GDM1 (cell line): ENCODE data around the gene SKOR1.

Experiments
- DNase-seq: peaks from one replicate; lab custom pipeline; 2025; lab: John Stamatoyannopoulos, UW

Gene SKOR1

DNA sequence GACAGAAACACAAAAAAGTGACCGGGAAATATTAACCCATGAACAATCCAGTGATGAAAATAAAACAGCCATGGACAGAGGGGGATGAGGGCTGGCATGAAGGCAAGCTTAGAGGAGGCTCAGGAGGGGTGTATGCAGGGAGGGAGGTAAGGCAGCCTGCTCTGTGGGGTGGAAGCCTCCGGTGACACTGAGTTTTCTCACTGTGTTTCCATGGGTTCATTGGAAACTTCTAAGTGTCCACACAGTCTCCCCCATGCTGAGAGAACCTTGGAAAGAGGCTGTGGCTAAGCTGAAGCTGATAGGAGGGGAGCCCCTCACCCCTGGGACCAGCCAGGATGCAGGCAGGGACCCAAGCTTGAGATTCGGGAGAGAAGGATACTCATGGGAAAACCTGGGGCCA is 6.8 kb upstream of the SKOR1 start:
- DNase-seq, result no peak

DNA sequence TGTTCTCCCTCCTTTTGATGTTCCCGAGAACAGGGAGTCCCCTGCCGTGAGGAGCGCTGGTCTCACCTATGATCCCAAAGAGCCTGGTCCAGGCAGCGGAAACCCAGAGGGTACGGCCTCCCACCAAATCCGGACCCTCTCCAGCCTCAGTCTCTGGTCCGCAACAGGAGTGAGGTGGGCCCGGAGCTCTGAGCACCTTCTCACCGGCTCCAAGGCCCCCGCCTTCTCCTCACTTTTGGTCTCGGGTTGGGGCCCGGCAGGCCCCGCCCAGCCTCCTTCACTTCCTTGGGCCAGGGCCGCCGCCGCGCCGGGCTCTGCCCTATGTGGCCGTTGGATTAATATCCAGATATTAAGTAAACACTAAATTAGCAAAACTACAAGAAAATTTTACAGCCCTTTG is 5.7 kb upstream of the SKOR1 start:
- no peak for DNase-seq

DNA sequence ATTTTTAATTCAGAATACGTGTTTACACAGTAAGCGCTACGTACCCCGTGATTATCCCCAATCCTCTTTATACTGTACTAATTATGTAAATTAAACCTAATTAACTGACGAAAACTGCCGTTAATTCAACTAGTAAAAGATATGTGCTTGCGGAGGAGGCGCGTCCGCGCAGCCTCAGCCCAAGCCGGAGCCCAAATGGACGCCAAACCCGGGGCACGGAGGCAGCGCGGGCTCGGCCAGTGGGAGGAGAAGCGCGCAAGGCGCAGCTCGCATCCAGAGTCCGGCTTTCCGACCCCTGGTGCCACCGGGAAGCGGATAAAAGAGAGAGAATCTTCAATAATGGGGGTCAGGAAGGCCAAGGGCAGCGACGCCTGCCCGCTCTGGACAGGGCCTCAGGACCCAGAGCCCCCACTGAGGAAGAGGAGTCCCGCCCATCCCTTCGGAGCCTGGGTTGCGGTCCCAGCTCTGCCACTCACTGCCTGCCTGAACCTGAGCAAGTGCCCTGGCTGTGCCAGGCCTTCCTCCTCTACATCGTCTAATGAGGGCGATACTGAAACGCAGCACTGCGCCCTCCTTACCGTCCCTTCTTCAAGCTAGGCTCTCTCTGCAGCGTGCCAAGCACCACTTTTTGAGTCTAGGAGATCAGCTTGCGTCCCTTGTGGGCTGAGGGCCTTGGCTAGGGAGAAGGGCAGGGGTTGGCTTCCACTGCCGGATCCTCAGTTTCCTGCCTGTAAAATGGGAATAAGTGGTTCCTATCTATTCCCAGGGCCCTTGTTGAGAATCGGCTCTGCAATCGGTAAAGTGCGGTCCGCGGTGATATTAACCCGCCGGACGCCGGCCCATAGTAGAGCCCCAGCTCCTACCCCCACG is 5.0 kb upstream of the SKOR1 start:
- DNase-seq, result no peak

DNA sequence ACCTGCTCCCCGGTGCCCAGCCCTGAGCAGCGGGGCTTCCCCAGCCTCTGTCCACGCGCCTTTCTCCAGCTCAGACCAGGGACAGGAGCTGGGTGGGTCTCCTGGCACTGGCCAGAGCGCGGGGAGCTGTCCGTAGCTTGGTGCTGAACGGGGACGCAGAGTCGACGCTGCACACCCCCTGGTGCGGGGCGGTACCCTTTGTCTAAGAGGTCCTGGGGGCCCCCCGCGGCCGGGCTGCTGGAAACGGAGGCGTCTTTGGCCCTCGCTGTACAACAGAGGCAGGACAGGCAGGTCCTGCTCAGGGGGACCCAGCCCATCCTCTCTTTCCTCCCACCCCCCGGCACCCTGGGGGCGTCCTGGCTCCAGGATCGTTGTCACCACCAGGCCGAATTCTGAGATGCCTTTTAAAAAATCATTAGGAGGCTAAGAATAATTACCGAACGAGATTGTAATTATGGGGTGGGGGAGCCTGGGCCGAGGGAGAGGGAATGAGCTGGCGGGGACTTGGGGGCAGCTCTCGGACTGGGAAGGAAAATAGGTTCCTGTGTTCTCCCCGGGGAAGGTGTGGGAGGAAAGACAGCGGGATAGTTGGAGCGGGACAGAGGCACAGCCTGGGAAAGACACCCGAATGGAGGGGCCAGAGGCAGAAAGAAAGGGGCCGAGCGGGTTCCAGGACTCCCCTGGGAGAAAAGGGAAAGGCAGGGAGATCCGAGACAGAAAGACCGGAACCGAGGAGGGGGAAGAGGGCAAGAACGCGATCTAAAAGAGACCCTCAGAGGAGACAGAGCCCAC is 4.1 kb upstream of the SKOR1 start:
- DNase-seq, result no peak

DNA sequence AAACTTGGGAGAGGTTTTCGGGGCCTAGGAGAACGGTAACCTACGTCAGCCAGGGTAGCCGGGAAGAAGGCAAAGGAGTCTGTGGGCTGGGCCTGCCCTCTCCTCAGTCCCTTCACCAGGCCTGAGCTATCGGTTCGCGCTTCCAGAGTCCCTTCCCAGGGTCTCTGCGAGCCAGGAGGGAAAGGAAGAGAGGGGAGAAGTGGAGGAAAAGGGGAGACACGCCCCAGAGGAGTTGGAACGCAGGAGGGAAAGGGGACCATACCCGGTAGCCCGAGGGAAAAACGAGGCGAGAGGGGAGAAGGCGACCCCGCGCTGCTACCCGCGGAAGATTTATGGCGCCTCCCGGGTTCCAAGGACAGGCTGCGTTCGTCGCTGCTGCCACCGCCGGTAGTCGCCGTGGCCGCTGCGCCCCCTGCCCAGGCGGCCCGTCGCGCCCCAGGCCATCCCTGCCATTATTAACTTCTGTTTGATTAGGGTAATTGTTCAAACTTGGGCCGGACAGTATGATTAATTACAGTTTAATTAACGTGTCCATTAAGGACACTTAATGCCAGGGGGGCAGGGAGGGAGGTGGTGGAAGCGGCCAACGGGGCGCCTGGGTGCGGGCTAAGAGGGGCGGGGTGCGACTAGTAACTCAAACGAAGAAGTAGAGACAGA is 3.4 kb upstream of the SKOR1 start:
- DNase-seq, result no peak

DNA sequence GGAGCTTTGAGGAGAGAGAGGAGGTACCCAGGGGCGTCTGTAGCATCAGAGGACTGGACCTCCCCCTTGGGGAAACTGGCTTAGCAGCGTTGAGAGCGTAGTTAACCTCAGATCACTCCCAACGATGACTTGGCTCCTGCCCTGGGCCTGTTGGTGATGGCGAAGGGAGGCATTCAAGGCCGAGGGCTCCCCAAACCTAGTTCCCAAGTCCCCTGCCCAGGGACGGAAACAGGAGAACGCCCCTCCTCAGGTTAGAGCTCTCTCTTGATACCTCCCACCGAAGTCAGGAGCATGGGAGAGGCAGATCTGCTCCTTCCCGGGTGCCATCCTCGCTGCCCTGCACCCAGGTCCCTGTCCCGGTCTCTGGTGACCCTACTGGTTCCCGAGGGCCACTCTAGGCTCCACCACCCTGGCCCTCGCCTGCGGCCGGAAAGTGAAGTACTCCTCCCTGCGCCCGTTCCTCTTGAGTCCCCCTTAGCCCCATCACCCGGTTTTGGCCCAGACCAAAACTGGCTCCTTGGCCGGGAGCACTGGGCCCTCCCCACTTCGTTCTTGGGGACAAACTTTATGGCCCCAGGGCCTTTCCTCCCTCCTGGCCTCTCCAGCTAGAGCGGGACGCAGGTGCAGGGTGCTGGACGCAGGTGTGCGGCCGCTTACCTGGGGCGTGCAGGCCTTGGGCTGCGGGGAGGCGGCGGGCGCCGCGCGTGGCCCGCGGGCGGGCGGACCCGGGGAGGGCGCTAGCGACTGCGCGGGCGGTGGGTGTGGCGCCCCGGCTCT is 2.6 kb upstream of the SKOR1 start:
- no peak for DNase-seq

DNA sequence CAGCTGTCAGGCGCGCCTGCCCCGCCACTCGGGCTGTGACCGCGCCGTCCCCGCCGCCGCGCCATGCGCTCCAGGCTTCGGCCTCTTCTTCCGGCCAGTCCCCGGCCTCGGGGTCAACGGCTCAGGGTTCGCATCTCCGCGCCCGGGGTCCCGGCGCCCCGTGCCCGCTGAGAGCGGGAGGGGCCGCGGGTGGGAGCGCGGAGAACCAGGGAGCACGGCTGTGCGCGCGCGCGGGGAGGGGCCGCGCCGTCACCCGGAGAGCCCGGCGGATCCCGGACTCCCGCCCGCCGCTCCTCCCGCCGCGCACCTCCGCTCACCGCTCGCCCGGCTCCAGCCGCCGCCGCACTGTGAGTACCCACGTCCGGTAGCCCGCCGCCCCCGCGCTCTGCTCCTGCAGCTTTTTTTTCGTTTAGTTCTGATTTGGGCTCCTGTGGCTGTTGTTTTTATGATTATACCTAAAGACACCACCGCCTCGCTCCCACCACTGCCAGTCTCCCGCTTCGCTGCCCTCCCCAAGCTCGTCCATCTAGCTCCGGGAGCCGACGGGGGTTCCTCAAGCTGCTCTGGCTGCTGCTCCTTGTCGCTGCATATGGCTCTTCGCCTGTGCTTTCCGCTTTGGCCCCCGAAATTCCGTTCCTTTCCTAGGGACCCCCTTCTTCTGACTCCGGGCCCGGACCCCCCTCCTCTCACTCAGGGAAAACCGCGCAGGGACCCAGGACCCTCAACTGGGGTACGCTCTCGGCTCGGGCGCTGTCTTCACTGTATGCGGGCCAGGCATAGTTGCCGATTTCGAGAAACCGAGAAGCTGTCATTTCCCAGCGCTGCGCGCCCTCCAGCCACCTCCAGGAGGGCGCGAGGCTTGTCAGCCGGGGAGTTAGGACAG is 1.8 kb upstream of the SKOR1 start:
- no peak for DNase-seq

DNA sequence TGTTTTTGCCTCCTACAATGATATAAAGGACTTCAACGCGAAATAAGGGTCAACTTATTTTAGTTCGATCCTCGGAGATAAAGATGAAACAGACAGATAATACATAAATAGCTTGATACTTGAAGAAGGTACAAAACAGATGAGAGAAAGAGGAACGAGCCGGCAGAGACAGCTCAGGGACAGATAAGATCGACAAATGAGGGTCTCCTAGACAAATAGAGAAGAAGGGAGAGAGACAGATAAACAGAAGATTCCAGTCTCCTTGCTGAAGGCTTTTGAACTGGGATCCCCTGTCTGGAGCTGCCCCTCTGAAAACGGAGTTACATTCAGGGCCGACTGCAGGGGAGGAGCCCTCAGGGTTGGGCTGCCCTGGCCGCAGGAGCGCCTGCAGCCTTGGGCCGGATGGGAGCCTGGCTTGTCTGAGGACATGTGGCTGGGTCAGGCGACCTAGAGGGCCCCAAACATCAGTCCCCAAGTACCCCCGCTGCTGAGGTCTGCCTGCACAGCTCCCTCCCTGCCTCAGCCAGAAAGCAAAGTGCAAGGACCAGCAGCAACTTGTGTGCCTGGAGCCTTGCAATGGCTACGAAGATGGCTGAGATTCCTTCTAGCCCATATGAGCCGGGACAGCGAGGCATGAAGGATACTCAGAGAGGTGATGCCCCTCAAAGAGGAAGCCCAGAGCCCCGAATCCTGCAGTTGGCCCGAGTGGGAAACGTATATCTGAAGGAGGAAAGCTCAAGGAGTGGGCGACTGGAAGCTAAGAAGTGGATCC is 926 bp upstream of the SKOR1 start:
- DNase-seq, result no peak

DNA sequence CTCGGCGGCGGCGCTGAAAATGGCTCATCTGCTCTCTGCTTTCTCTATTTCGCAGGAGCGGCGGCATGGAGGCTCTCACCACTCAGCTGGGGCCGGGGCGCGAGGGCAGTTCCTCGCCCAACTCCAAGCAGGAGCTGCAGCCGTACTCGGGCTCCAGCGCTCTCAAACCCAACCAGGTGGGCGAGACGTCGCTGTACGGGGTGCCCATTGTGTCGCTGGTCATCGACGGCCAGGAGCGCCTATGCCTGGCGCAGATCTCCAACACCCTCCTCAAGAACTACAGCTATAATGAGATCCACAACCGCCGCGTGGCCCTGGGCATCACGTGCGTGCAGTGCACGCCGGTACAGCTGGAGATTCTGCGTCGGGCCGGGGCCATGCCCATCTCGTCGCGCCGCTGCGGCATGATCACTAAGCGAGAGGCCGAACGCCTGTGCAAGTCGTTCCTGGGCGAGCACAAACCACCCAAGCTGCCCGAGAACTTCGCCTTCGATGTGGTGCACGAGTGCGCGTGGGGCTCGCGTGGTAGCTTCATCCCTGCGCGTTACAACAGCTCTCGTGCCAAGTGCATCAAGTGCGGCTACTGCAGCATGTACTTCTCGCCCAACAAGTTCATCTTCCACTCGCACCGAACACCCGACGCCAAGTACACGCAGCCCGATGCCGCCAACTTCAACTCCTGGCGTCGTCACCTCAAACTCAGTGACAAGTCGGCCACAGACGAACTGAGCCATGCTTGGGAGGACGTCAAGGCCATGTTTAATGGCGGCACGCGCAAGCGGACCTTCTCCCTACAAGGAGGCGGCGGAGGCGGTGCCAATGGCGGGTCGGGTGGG is 790 bp downstream of the SKOR1 start:
- no peak for DNase-seq

DNA sequence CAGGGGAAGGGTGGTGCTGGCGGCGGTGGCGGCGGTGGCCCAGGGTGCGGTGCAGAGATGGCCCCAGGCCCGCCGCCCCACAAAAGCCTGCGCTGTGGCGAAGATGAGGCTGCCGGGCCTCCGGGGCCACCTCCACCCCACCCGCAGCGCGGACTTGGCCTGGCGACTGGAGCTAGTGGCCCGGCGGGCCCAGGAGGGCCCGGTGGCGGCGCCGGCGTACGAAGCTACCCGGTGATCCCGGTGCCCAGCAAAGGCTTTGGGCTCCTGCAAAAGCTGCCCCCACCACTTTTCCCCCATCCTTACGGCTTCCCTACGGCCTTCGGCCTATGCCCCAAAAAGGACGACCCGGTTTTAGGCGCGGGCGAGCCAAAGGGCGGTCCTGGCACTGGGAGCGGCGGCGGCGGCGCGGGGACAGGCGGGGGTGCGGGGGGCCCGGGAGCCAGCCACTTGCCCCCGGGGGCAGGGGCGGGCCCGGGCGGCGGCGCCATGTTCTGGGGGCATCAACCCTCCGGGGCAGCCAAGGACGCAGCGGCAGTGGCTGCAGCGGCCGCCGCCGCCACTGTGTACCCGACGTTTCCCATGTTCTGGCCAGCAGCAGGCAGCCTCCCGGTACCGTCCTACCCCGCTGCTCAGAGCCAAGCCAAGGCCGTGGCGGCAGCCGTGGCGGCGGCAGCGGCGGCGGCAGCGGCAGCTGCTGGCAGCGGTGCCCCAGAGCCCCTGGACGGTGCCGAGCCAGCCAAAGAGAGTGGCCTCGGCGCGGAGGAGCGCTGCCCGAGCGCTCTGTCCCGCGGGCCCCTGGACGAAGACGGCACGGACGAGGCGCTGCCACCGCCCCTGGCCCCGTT is 1.6 kb downstream of the SKOR1 start:
- no peak for DNase-seq

DNA sequence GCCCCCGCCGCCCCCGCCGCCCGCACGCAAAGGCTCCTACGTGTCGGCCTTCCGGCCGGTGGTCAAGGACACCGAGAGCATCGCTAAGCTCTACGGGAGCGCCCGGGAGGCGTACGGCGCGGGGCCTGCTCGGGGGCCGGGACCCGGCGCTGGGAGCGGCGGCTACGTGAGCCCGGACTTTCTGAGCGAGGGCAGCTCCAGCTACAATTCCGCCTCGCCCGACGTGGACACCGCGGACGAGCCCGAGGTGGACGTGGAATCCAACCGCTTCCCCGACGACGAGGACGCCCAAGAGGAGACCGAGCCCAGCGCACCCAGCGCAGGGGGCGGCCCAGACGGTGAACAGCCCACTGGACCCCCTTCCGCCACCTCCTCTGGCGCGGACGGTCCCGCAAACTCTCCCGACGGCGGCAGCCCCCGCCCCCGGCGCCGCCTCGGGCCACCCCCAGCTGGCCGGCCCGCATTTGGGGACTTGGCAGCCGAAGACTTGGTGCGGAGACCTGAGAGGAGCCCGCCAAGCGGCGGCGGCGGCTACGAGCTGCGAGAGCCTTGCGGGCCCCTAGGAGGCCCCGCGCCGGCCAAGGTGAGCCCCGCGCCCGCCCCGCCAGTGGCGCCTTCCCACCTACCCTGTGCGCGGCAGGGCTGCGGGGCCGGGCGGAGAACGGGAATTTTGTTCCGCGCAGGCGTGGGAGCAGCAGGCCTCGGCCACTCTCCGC is 2.4 kb downstream of the SKOR1 start:
- DNase-seq, result no peak

DNA sequence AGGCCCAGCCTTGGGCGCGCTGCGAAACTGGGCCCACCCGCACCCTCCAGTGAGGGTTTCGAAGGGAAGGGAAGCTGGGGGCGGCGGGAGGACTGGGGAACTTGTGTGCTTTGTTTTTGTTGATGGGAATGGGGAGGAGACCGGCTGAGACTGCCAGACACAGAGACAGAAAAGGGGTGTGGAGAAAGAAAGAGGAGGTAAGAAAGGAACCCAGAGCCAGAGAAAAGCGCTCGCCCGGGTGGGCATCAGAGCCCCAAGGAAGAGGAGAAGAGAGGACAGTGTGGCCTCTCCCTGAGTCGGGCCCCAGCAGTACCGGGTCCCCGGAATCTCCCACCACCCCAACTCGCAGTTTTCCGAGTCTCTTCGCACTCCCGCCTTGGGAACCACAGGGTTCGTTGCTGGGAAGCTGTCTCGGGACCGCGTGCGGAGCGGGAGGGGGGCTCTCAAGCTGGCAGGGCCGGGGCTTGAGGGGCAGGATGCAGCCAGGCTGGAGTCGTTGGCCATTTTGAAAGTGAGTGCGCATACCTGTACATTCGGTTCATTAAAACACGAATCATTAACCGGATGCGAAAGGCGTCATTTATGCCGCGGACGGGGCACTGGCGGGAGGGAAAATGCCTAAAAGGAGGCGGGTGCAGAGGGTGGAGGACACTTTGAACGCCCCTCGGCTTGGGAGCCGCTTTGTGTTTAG is 3.1 kb downstream of the SKOR1 start:
- no peak for DNase-seq

DNA sequence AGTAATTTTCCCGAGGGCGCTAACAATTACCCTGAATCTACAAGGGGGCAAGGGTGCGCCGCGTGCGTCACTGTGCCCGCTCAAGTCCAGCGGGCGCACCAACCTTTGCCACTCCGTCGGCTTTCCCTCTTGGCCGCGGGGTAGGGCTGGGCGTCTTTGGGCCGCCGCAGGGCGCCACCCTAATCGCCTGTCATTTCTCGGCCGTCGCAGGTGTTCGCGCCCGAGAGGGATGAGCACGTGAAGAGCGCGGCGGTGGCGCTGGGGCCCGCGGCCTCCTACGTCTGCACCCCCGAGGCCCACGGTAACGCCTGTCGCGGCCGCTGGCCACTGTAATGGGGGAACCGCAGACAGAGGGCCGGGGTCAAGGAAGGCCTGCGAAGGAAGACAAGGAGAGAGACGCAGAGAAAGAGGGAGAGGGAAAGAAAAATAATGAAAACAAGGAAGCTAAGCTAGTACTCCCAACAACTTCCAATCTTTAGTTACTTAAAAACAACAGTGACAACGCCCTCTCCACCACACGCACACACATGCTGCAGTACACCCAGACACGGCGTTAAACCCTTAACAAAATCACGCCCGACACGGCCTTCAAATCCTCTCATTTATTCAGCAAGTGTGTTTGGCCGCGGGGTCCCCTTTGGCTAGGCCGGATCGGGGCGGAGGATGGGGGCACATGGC is 3.8 kb downstream of the SKOR1 start:
- DNase-seq, result no peak

DNA sequence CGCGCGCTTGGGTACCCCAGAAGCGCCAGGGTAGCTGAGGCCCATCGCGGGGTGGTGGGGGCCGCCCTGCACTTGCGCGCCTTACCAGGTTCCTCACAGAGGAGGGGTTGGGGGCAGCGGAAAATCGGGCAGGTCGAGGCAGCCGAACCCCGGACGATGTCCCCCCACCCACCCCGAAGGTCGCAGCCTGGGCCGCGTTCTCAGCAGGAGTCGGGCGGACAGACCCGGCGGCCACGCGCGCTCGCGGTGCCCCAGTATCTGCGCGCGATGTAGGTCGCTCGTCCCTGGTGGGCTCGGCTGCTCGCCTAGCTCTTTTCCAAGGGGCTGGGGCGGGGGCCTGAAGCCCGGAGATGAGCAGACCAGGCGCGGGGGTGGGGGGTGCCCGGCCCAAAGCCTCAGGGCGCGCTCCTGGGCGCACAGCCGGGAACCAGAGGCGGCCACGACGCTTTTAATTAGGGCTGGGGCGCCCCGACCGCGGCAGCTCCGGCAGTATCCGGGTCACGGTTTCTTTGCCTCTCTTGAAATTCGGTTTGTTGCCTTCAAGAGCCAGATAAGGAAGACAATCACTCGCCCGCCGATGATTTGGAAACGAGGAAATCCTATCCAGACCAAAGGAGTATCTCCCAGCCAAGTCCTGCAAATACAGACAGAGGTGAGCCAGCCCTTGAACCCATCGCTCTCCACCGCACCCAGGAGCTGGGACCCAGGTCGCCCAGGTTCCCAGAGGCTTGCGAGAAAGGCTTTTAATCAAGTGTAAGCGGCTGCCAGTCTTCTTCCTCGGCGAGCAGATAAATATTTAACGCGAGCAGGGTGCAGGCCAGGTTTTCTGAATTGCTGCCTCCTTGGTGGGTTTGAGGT is 4.6 kb downstream of the SKOR1 start:
- no peak for DNase-seq

DNA sequence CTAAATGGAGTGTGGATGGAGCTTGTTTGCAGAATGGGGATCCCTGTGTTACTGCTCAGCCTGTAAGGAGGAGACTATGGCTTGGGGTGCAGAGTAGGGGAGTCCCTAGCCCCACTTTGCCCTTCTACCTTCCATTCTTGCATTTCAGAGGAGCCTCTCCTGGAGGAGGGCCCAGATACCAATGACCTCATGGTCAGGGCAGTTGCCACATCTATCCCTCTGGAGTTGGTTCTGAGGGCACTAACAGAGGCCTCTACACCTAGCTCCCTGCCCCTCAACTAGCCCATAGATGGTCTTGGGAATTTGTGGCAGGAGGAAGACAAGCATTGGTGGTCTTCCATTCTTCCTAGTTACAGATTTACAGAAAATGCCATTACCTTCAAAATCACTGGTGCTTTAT is 6.1 kb downstream of the SKOR1 start:
- DNase-seq, result no peak
